HG03457 (cell line): ENCODE measurements around the gene ACER2.

Source experiments
- ATAC-seq: cut with Tn5 transposase; IDR thresholded peaks from one replicate; pipeline ENCODE4 v1.9.1; 2021; ENCODE audit warnings: moderate number of reproducible peaks; ENCODE audit not compliant: unreplicated experiment

ACER2 gene

DNA sequence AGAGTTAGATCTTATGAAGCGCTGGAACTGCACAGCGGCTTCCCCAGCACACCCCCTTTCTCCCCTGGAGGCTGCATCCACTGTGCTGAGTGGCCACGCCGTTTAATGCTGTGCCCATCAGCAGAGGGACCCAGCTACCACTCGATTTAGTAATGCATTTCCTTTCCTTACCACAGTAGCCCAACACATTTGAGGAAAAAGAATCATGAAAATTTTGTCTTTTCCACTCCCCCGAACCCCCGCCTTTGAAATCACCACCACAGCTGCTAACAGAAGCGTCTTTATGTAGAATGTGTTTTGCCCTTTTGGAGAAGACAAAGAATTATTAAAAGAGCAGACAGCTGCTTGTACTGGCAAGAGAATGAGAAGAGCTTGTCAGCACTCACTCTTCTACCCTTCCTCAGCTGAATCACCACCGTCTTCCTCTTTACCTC, 73.2 kb downstream of the ACER2 start:
- no peak for ATAC-seq

- ATAC-seq: no peak
Observed at GRCh38 chr9:19484699-19485098, 75.9 kb downstream of the ACER2 start.

GRCh38 chr9:19485193-19485592, 76.4 kb downstream of the ACER2 start:
- ATAC-seq: no peak

DNA sequence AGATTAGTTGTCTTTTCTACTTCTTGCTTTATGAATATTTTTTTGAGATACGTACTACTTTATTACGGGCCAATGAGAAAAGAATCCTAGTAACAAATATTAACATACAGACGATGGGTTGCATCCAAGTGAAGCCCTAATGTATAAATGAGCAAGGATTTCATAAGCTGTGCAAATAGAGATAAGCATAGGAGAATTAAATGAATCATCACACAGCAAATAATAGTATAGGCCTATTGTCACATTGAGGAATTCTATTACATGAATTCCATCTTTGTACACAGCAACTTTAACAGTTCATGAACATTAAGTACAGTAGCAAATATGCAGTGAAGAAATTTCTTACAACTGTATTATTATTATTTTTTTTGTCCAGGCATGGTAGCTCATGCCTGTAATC, 78.0 kb downstream of the ACER2 start:
- ATAC-seq: no peak

DNA sequence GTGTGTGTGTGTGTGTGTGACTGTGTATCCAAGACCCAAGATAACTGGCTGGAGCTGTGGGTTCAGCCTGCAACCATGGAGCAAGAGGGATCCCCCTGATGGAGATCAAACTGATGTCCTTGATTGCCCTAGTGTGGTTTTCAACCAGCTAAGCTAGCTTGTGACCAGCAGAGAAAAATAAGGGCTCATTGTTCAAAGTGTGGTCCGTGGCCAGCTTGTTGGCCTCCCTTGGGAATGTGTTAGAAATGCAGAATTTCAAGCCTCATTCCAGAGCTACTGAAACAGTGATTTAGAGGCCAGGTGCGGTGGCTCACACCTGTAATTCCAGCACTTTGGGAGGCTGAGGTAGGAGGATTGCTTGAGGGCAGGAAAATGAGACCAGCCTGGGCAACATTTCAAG, 79.9 kb downstream of the ACER2 start:
- no peak for ATAC-seq

DNA sequence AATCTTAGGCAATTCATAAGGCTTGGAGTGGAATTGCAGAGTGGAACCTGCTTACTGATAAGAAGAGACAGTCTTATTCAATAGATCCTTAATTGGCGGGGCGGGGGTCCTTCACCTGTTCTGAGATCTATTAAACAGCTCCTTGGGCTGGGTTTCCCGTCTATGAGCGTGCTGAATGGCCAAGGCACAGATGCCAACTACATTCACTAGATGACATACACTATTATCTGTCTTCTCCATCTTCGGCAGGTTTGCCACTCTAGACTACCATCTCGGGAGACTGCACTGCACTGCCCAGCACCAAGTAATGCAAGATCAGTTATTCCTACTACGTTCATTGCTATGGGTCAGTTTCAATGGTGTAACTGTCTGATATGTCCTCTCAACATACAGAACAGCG, 81.5 kb downstream of the ACER2 start:
- ATAC-seq: no peak

GRCh38 chr9:19490828-19491227, 82.0 kb downstream of the ACER2 start:
- no peak for ATAC-seq

- no peak for ATAC-seq
Observed at GRCh38 chr9:19492775-19493173, 84.0 kb downstream of the ACER2 start.

DNA sequence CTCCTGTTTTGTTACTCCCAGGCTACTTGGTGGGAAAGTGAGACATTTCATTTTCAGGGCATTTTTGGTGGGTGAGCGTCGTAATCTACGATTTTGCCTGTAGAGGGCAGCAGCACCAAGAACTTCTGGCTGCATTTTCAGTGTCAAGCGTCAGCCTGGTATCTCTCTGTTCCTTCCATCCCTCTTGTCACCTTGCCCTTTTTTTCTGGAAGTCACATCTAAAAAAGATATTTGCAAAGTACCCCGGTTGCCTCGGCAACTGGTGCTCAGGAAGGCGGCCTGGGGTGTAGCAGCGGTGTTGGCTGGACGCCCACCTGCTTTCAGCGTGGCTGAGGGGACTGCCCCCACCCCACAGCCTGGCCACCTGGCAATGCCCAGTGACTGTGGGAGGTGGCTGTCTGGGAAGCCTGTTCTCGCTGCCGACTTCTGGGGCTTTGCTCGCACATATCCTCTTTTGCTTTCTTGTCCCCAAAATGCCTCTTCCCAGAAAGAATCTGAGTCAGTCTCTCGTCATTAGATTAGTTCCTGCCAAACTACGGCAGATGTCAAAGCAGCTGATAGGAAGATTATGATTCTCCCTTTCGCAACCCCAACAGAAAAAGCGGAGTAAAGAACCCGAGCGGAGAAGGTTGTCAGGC, 84.5 kb downstream of the ACER2 start:
- ATAC-seq: no peak

DNA sequence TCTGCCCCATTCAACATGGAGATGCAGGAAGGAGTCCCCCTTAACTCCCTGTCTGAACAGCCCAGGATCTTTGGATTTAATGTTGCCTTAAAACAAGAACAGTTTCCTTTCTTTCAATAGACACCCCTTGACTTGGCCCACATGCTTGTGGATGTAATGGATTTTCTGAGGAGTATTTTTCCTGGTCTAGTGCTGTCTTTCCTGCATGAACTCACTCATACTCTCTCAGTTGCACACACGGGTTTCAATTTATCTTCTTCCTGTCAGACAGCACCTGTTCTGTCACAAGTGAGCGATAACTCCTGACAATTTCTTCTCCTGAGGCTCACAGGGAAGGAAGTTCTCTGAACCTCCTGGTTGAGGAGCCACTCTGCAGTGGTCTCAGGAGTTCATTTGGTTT, 85.1 kb downstream of the ACER2 start:
- no peak for ATAC-seq

DNA sequence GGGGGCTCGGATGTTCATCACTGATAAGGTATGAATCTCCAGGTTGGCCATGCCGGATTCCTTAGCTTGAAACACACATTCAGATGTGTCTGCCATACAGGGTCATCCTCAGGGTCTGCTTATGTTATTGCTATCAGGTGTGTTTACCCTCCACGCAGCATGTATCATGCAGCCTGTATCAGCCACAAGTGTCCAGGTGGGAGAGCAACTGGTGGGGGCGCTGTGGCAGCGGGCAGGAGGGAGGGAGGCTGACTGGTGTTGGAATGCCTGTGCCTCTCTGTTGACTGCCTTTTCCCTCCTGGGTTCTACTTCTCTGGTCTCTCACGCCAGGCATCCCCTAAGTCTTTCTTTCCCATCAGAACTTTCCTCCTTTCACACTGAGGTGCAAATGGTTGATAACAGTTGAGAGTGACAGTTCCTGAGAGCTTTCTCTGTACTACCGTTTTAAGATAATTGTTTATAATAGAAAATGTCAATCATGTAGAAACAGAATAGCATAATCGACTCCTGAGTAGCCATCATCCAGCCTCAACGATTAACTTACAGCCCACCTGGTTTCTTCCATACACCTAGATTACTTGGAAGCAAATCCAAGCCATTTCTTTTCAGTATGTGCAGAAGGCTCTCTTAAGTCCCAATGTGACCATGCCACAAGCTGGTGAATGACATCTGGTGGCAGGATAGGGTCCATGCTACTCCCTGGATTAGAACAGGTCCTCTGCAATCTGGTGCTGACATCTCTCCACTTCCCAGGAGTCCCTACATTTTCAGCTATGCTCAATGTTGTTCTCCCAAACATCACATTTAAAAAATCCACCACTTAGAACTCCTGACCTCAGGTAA, 86.6 kb downstream of the ACER2 start:
- no peak for ATAC-seq

DNA sequence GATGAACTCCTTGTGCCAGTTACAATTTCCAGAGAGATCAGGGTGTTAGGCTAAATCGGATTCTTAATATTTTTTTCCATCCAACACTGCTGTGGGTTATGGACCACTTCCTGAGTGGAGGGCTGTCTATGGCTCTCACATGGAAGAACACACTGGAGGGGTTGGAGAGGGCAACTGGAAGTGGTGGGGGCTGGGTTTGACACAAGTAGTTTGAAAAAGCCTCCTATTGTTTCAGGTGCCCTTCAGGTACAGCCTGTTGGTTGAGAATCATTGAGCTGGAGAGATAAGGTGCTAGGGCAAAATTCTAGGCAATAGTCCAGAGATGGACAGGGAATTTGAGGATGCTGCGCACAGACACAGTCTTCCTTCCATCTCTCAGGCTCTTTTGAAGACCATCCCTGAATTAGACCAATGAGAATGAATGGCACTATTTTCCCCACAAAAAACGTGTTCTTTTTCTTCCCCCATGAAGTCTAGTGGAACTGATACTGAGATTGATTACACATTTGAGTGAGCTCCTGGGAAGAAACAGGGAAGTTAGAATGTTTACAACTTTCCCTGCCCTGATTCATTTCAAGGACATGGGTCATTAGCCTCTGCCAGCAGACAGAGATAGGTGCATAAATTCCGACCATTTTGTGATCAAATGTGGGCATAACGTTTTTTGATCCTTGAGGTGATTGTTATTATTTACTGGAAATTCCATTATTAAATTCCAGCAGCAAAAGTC, 87.7 kb downstream of the ACER2 start:
- no peak for ATAC-seq

DNA sequence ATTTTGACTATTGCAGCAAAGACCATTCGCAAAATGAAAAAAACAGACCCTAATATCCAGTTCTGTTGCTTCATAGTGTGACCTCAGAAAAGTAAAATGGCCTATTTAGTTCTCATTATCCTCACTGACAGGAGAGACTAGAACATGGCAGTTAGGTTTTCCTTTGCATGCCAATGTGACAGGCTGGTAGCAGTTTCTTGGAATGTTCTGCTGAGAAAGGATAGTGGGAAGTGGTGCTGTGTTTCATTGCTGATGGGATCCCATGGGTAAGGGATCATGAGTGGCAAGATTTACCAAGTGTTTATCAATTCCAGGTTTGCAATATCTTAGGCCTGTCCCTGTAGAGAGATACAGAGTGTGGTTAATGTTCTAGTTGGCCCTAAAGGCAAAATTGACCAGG, 88.5 kb downstream of the ACER2 start:
- no peak for ATAC-seq

- no peak for ATAC-seq
Observed at GRCh38 chr9:19498015-19498414, 89.2 kb downstream of the ACER2 start.
